CD4-positive, alpha-beta T cell treated with Interferon gamma for 1 hour (primary cell): ENCODE results near the gene RBM20.
A peak's percentile ranks its signal among the peaks of the same experiment; 100 is the strongest.

Experiments
- DNase-seq: peaks from one replicate; pipeline ENCODE4 v3.0.0-alpha.2; 2020

Gene RBM20

GRCh38 chr10:110791541-110792073 is 147.5 kb downstream of the RBM20 start:
- no peak for DNase-seq

DNA sequence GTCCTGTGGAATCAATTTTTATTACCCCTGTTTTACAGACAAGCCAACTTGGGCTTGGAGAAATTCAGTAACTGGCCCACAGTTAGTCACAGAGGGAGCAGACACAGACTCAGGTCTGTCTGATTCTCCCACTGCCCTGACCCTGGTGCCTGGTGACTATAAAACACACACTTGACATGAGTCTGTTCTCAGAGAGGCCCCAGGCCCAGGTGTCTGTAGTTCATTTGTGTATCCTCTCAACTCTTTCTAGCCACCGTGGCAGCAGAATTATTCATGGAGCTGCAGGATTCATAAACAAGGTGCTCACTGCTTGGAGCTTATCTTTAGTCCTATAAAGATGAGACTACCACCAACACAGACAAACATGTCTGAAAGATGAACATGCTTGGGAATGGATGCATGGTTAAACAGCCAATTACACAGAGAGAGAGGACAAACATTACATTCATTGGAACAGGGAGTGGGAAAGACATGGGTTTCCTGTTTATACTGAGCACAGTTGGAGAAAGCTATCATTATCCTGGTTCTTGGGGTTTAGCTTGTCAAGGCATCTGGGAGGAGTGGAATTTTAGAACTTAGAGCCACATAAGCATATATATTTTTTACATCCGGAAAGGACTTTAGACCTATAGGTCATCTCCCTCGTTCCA is 148.5 kb downstream of the RBM20 start:
- DNase-seq: no peak

DNA sequence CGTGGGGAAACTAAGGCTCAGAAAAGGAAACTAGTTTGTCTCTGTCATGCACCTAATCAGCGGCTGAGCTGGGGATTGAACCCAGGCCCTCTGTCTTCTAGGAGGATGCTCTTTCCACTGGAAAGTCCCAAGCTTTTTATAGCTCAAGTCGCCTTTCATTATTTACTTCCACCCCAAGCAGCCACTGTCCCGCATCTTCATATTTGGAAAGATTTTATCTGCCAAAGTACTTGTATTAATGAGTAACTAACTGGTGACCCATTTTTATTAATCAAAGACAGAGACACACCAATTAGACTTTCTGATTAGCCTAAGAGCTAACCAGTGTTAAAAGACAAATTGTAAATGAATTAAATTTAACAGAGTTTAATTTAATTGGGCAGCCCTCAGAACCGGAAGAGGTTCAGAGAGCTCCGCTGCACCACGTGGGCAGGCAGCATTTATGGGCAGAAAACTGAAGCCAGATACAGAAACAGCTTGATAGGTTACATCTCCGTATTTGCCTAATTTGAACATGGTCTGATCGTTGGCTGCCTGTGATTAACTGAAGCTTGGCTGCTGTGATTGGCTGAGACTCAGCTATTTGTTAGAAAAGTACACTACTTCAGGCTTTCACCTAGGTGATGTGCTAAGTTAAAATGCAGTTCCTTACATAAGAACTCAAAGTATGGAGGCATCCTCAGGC is 149.1 kb downstream of the RBM20 start:
- DNase-seq: no peak

DNA sequence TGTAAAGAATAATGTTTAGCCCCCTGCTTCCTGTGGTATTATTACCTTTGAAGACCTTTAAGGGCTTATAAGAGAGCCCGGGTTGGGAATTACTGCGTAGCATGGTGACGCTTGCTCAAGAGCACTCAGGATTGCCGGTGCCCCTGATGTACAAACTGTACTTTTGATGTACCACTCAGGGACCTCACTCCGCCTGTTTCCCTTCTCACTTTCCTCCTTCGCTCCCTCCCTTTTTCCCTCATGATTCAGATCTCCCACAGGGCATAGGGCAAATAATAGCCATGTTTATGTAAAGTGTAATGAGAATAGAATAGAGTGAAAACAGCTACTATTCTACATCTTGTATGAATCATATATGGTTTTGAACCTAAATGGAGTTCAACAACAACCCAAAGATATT is 149.8 kb downstream of the RBM20 start:
- DNase-seq: no peak

DNA sequence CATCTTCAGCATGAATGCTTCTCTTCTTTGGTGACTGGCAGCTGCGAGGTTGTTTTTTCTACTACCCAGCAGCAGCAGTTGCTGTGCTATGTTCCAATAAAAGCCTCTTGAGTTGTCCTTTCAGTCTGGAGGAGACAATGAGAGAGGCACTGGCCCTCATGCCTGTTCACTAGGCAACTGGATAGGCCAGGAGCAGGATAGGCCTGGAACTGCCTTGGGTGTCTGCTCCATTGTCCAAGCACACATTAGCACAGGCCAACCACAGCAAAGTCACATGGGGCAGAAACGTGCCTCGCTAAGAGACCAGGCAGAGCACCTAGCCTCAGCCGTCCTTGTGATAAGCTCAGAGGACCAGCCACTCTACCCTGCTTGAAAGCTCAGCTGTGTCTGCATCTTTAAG is 150.7 kb downstream of the RBM20 start:
- no peak for DNase-seq

- DNase-seq: no peak
These were observed 153.3 kb downstream of the RBM20 start for GRCh38 chr10:110797416-110797815.

DNA sequence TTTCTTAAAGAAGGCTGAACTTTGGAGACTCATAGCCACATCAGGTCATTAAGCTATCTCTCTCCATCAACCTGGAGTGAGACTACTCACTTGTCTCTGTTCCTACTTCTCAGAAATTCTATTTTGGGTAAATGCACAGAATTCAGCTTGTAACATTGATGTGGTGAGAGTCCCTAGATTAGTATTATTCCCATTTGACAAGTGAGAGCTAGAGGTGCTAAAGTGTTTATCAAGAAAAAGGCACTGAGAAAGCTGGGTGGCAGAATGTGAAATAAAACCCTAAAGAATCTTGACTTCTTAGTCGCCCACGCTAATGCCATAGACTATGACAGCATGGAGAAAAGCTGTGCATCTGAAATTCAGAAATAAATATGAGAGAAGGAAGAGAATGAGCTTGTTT is 154.2 kb downstream of the RBM20 start:
- DNase-seq: no peak

DNA sequence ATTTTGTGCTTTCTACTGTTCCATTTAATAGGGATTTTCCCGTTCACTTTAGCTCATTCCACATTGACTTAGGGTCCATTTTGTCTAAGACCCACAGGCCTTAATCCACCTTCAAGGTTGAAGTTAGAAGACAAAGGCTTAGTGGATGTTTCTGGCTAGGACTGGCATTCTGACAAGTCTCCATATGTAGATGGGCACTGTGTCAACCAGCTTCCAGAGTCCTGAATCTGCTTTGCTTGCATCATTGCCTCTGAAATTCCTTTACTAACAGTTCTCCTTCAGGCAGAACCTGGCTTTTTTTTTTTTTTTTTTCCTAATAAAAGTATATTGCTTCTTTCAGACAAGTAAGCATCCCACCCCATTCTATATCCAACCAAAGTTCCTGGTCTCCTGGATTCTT is 158.0 kb downstream of the RBM20 start:
- DNase-seq: no peak

DNA sequence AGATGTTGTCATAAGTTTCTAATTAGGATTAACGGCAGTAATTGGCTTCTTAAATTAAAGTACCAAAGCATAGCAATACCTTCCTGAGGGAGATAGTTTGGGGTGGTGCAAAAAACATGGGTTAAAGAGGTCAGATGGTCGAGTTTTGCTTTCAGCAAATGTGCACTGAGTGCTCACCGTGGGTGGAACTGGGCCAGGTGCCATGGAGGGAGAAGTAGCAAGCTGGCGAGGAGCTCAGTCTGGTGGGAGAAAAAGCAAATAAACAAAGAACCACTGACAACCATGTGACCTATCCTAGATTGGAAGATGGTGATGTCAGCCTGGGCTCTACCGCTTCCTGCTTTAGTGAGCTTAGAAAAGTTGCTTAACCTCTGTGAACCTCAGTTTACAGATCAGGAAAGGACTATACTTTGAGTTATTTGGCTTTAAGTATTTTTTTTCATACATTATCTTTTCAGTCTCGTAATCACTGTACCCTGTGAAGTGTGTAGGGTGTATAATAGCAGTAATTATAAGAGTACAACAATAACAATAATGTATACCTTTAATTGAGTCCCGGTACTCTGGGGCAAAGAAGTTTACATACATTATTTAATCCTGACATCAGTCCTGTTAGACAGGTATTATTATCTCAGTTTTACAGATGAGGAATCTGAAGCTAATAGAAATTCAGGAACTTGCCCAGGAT is 158.6 kb downstream of the RBM20 start:
- DNase-seq: peak; percentile 40

GRCh38 chr10:110803239-110803749 is 159.2 kb downstream of the RBM20 start:
- DNase-seq: no peak

DNA sequence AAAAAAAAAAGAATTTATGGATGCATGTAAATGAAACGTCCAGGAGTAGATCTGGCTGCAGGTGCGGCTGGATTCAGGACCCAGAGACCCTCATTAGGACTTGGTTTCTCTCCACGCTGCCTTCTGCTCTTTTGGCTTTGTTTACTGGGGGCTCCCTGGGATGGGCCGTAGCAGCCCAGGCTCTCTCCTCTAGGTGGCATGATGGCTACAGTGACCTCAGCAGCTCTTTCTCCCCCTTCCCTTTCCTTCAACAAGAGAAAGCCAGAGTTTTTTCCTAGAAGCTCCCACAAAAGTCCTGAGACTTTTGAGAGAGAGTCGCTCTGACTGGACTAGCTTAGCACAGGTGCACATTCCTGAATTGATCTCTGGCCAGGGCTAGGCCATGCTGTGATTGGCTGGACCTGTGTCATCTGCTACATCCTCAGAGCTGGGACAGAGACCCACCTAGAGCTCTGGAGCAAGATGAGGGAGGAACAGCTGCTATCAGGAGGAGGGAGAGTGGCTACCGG is 159.7 kb downstream of the RBM20 start:
- DNase-seq: peak; percentile 39

- DNase-seq: no peak
These were observed 160.2 kb downstream of the RBM20 start for GRCh38 chr10:110804376-110804775.

GRCh38 chr10:110805292-110805691 is 161.2 kb downstream of the RBM20 start:
- no peak for DNase-seq

- DNase-seq: no peak
These were observed 162.2 kb downstream of the RBM20 start for GRCh38 chr10:110806335-110806734.

GRCh38 chr10:110808123-110808522 is 164.0 kb downstream of the RBM20 start:
- DNase-seq: no peak

DNA sequence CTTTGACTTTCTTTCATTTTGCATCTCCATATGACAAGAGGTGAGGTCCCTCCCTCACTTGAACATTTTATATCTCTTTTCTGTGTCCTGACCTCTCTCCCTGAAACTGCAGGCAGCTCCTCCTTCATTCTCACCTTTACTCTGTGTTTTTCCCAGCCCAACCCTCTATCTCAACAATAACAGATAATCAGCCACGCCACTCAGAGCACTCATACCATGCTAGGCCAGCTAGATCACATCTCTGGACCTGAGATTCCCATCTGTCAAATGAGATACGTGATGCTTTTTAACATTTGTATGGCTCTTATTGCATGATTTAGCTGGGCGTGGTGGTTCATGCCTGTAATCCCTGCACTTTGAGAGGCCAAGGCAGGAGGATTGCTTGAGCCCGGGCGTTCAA is 164.5 kb downstream of the RBM20 start:
- no peak for DNase-seq

- no peak for DNase-seq
These were observed 166.5 kb downstream of the RBM20 start for GRCh38 chr10:110810625-110811024.

DNA sequence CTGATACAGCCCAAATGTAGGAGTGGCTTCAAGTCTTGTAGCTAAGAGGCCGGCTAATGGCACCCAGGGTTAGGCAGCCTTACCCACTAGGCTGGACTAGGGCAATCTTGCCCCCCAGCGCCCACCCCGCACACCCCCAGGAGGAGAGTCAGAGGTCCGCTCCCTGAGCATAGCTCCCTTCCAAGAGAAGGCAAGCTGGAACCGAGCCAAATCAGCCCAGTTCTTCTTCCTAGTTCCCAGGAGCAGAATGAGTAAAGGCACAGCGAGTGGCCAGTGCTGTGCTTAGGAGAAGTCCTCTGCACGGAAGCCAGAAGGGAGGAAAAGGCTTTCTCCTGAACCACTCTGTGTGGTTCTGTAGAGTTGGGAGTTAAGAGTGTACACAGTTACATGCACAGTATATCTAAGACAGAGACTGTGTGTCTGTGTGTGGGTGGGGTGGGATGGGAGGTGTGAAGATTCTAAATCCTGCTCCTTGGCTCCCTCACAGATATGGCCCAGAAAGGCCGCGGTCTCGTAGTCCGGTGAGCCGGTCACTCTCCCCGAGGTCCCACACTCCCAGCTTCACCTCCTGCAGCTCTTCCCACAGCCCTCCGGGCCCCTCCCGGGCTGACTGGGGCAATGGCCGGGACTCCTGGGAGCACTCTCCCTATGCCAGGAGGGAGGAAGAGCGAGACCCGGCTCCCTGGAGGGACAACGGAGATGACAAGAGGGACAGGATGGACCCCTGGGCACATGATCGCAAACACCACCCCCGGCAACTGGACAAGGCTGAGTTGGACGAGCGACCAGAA is 167.8 kb downstream of the RBM20 start:
- no peak for DNase-seq

DNA sequence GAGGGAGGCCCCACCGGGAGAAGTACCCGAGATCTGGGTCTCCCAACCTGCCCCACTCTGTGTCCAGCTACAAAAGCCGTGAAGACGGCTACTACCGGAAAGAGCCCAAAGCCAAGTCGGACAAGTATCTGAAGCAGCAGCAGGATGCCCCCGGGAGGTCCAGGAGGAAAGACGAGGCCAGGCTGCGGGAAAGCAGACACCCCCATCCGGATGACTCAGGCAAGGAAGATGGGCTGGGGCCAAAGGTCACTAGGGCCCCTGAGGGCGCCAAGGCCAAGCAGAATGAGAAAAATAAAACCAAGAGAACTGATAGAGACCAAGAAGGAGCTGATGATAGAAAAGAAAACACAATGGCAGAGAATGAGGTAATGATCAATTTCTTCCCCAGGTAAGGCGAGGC is 168.4 kb downstream of the RBM20 start:
- no peak for DNase-seq

DNA sequence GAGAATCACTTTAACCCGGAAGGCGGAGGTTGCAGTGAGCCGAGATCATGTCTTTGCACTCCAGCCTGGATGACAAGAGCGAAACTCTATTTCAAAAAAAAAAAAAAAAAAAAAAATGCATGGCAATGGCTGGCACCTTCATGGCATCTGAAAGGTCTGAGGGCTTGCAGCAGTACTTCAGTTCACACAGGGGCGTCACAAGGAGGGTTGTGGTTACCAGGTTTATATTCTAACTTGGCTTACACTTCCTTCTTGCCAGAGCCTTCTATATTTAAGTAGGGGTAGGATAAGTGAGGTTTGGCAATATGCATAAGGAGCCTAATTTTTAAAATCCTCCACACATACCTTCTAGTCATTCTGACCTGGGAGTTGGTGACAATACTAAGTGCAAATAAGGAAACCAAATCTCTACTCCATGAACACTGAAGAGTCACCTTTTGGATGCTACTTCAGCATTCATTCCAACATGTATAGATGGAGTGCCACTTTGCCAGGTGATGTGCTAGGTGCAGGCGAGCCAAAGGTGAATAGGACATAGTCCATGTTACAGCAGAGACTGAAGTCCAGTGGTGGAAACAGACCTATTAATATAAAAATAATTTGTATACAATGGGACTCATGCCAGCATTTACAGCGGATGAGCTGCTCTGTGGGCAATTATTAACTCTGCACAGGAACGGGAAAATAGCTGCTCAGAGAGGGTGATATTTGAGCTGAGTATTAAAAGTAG is 169.8 kb downstream of the RBM20 start:
- no peak for DNase-seq

DNA sequence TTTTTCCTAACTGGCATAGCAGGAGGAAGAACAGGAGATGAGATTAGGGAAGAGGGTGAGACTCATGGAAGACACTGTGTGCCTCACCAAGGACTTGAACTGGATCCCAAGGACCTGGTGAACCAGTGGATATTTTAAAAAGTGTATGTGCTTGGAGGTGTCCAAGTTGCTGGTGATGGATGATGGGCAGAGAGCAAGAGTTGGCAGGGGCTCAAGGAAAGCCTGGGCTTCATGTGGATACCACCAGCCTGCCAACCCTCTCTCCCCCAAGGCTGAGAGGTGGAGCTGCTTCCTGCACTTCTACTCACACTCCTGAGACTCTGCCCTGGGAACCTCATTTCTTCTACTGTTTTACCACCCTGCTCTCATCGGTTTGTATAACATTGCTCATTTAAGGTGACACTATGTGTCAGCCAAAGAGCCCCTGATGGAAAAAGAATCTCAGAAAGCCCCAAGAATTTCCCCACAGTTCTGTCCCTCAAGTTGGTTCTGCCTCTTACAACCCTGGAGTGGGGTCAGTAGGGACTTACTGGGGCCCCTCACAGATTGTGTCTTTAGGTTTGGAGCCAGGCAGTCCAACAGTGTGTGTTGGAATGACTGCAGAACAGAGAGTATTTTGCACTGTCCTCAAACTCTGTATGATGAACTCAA is 171.3 kb downstream of the RBM20 start:
- DNase-seq: no peak

- DNase-seq: no peak
These were observed 173.5 kb downstream of the RBM20 start for GRCh38 chr10:110817614-110818013.
